HEK293 (cell line): ENCODE results near the gene DMPK.

Source experiments
- CTCF ChIA-PET: fragments of 350-600 bp; formaldehyde crosslinking; extraction: SDS; loops from one replicate; lab custom pipeline; 2021; ENCODE audit warnings: antibody characterized with exemption; lab: Yijun Ruan, JAX
- POLR2A ChIA-PET: fragments of 300-600 bp; formaldehyde crosslinking; extraction: SDS; loops from one replicate; lab custom pipeline; 2020; ENCODE audit warnings: antibody characterized with exemption, inconsistent platforms; lab: Yijun Ruan, JAX
- H3K27ac ChIP-seq: fragments of 200-500 bp; sonication (Bioruptor generic); 2 replicates; pipeline ENCODE4 v1.5.1; 2014; ENCODE audit warnings: low read depth, low read length, control low read depth, inconsistent platforms; ENCODE audit errors: extremely low read depth
- H3K36me3 ChIP-seq, 2 experiments: fragments of 200-500 bp in 1 of 2; sonication (Bioruptor generic) in 1 of 2; 1 replicate in 1 of 2; 2 replicates in 1 of 2; pipeline ENCODE4 v1.5.1; 2014 to 2017; ENCODE audit warnings: inconsistent platforms in 2 of 2, low read length in 2 of 2; ENCODE audit not compliant: control insufficient read depth in 2 of 2, insufficient read depth in 1 of 2
- H3K4me1 ChIP-seq: fragments of 200-500 bp; sonication (Bioruptor generic); 2 replicates; pipeline ENCODE4 v1.5.1; 2014; ENCODE audit warnings: mild to moderate bottlenecking, low read length, inconsistent platforms; ENCODE audit not compliant: control insufficient read depth, insufficient read depth
- H3K4me3 ChIP-seq: 2 replicates; pipeline ENCODE4 v1.5.1; 2011; ENCODE audit warnings: low read depth, mild to moderate bottlenecking, control low read depth, low read length, moderate library complexity
- H3K9me3 ChIP-seq: fragments of 200-500 bp; sonication (Bioruptor generic); 2 replicates; pipeline ENCODE4 v1.5.1; 2014; ENCODE audit warnings: low read depth, low read length, inconsistent platforms; ENCODE audit not compliant: control insufficient read depth, insufficient read depth
- GLIS2 ChIP-seq: fragments of 450-650 bp; formaldehyde crosslinking; IDR thresholded peaks from 2 replicates; pipeline ENCODE4 v1.5.1; 2016; ENCODE audit warnings: missing biosample characterization, missing genetic modification characterization
- SETDB1 ChIP-seq: IDR thresholded peaks from one replicate; pipeline ENCODE4 v1.6.1; 2017; ENCODE audit warnings: mild to moderate bottlenecking, low read length, moderate library complexity, mixed read lengths; ENCODE audit not compliant: insufficient read length
- SP2 ChIP-seq: fragments of 450-650 bp; formaldehyde crosslinking; IDR thresholded peaks from 2 replicates; pipeline ENCODE4 v1.5.1; 2016; ENCODE audit warnings: missing biosample characterization, missing genetic modification characterization
- ZBTB20 ChIP-seq: fragments of 450-650 bp; formaldehyde crosslinking; IDR thresholded peaks from 2 replicates; pipeline ENCODE4 v1.5.1; 2016; ENCODE audit warnings: missing biosample characterization, missing genetic modification characterization
- ZFHX2 ChIP-seq: fragments of 450-650 bp; formaldehyde crosslinking; conservative IDR thresholded peaks from 2 replicates; pipeline ENCODE4 v1.5.1; 2016; ENCODE audit warnings: missing biosample characterization, missing genetic modification characterization
- ZIC2 ChIP-seq: fragments of 450-650 bp; formaldehyde crosslinking; IDR thresholded peaks from 2 replicates; pipeline ENCODE4 v1.5.1; 2016; ENCODE audit warnings: missing biosample characterization, missing genetic modification characterization
- ZNF10 ChIP-seq: fragments of 450-650 bp; formaldehyde crosslinking; IDR thresholded peaks from 2 replicates; pipeline ENCODE4 v1.5.1; 2017; ENCODE audit warnings: missing biosample characterization, missing genetic modification characterization
- ZNF16 ChIP-seq: fragments of 450-650 bp; formaldehyde crosslinking; IDR thresholded peaks from 2 replicates; pipeline ENCODE4 v1.5.1; 2016; ENCODE audit warnings: low read depth, missing biosample characterization, missing genetic modification characterization
- ZNF202 ChIP-seq: fragments of 450-650 bp; formaldehyde crosslinking; IDR thresholded peaks from 2 replicates; pipeline ENCODE4 v1.5.1; 2016; ENCODE audit warnings: missing biosample characterization, missing genetic modification characterization, borderline replicate concordance
- ZNF221 ChIP-seq: fragments of 450-650 bp; formaldehyde crosslinking; IDR thresholded peaks from 2 replicates; pipeline ENCODE4 v1.5.1; 2017; ENCODE audit warnings: missing biosample characterization, missing genetic modification characterization, borderline replicate concordance
- ZNF335 ChIP-seq: fragments of 450-650 bp; formaldehyde crosslinking; conservative IDR thresholded peaks from 2 replicates; pipeline ENCODE4 v1.5.1; 2016; ENCODE audit warnings: missing biosample characterization, missing genetic modification characterization
- ZNF391 ChIP-seq: fragments of 450-650 bp; formaldehyde crosslinking; IDR thresholded peaks from 2 replicates; pipeline ENCODE4 v1.5.1; 2016; ENCODE audit warnings: low read depth, missing biosample characterization, missing genetic modification characterization, borderline replicate concordance
- ZNF670 ChIP-seq: fragments of 450-650 bp; formaldehyde crosslinking; IDR thresholded peaks from 2 replicates; pipeline ENCODE4 v1.5.1; 2016; ENCODE audit warnings: missing biosample characterization, missing genetic modification characterization, low read depth
- TF ChIP-seq, protein P1 (sequence below): fragments of 450-650 bp; formaldehyde crosslinking; IDR thresholded peaks from 2 replicates; pipeline ENCODE4 v1.5.1; 2016; ENCODE audit warnings: missing biosample characterization, missing genetic modification characterization
- TF ChIP-seq, protein P2 (sequence below): fragments of 450-650 bp; formaldehyde crosslinking; IDR thresholded peaks from 2 replicates; pipeline ENCODE4 v1.5.1; 2016; ENCODE audit warnings: missing biosample characterization, missing genetic modification characterization, borderline replicate concordance
- TF ChIP-seq, protein P3 (sequence below): fragments of 450-650 bp; formaldehyde crosslinking; IDR thresholded peaks from 2 replicates; pipeline ENCODE4 v1.5.1; 2016; ENCODE audit warnings: missing biosample characterization, missing genetic modification characterization
- TF ChIP-seq, protein P4 (sequence below): fragments of 450-650 bp; formaldehyde crosslinking; conservative IDR thresholded peaks from 2 replicates; pipeline ENCODE4 v1.5.1; 2016; ENCODE audit warnings: low read depth, missing biosample characterization, missing genetic modification characterization
- TF ChIP-seq, protein P5 (sequence below): fragments of 450-650 bp; formaldehyde crosslinking; IDR thresholded peaks from 2 replicates; pipeline ENCODE4 v1.5.1; 2016; ENCODE audit warnings: missing biosample characterization, missing genetic modification characterization

DMPK gene

DNA sequence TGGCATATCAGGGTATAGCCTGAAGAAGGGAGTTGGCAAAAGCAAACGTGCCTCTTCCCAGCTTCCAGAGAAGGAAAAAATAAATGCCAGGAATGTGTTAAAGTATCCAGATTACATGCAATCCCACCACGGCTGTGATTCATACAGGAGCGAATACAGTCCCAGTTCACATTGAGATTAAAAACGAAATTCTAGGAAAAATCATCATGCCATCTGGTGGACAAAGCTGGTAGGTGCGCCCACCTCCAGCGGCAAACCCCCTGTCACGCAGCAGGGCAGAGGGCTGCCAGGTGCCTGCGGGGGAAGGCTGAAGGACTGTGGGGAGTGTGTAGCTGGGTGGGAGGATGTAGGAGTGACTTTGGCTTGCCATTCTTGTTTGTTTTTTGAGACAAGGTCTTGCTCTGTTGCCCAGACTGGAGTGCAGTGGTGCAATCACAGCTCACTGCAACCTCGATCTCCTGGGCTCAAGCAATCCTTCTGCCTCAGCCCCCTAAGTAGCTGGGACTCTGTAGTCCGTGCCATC lies 16.8 kb upstream of the DMPK start:
- Histone ChIP-seq H3K27ac (no peak overlapping the region), H3K9me3 (no peaks in the 10 kb centered on the region), H3K4me1 (peaks cover 2% of the 10 kb centered on the region; the same call in 1 of the 2 replicates), H3K36me3 (no peaks in the 10 kb centered on the region), H3K4me3 (no peak overlapping the region)
- POLR2A ChIA-PET: interaction anchor here (0.6 to 2.0 kb wide), 6 partner anchors 14 to 107 kb away, joined by 3 to 37 read pairs (median 4); partner anchors contain the start of genes DMPK, QPCTL, SIX5 and SNRPD2
- CTCF ChIA-PET: interaction anchor here (0.6 to 8.7 kb wide), 31 partner anchors 9 to 521 kb away, joined by 3 to 80 read pairs (median 4); partner anchors contain the start of genes QPCTL, SIX5, SNRPD2 and SYMPK
- TF ChIP-seq ZNF391 (tag by site-specific recombination) (no peak), ZNF221 (tag by site-specific recombination) (no peak), ZFHX2 (tag by site-specific recombination) (peak; percentile 99), SETDB1 (no peak), ZNF670 (tag by site-specific recombination) (no peak), SP2 (0 out of 2 replicates have a peak, but pooled peaks have one; percentile 9), ZNF10 (tag by site-specific recombination) (no peak), ZIC2 (peak; percentile 85), ZNF16 (no peak), ZBTB20 (peak; percentile 74; the same call in 1 of the 2 replicates), GLIS2 (tag by site-specific recombination) (peak; percentile 80), ZNF202 (tag by site-specific recombination) (no peak), ZNF335 (tag by site-specific recombination) (peak; percentile 75)
- TF ChIP-seq, protein P1, sequence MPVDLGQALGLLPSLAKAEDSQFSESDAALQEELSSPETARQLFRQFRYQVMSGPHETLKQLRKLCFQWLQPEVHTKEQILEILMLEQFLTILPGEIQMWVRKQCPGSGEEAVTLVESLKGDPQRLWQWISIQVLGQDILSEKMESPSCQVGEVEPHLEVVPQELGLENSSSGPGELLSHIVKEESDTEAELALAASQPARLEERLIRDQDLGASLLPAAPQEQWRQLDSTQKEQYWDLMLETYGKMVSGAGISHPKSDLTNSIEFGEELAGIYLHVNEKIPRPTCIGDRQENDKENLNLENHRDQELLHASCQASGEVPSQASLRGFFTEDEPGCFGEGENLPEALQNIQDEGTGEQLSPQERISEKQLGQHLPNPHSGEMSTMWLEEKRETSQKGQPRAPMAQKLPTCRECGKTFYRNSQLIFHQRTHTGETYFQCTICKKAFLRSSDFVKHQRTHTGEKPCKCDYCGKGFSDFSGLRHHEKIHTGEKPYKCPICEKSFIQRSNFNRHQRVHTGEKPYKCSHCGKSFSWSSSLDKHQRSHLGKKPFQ (tag by site-specific recombination): 0 out of 2 replicates have a peak, but pooled peaks have one; percentile 52
- TF ChIP-seq, protein P2, sequence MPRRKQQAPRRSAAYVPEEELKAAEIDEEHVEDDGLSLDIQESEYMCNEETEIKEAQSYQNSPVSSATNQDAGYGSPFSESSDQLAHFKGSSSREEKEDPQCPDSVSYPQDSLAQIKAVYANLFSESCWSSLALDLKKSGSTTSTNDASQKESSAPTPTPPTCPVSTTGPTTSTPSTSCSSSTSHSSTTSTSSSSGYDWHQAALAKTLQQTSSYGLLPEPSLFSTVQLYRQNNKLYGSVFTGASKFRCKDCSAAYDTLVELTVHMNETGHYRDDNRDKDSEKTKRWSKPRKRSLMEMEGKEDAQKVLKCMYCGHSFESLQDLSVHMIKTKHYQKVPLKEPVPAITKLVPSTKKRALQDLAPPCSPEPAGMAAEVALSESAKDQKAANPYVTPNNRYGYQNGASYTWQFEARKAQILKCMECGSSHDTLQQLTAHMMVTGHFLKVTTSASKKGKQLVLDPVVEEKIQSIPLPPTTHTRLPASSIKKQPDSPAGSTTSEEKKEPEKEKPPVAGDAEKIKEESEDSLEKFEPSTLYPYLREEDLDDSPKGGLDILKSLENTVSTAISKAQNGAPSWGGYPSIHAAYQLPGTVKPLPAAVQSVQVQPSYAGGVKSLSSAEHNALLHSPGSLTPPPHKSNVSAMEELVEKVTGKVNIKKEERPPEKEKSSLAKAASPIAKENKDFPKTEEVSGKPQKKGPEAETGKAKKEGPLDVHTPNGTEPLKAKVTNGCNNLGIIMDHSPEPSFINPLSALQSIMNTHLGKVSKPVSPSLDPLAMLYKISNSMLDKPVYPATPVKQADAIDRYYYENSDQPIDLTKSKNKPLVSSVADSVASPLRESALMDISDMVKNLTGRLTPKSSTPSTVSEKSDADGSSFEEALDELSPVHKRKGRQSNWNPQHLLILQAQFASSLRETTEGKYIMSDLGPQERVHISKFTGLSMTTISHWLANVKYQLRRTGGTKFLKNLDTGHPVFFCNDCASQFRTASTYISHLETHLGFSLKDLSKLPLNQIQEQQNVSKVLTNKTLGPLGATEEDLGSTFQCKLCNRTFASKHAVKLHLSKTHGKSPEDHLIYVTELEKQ (tag by site-specific recombination): no peak
- TF ChIP-seq, protein P3, sequence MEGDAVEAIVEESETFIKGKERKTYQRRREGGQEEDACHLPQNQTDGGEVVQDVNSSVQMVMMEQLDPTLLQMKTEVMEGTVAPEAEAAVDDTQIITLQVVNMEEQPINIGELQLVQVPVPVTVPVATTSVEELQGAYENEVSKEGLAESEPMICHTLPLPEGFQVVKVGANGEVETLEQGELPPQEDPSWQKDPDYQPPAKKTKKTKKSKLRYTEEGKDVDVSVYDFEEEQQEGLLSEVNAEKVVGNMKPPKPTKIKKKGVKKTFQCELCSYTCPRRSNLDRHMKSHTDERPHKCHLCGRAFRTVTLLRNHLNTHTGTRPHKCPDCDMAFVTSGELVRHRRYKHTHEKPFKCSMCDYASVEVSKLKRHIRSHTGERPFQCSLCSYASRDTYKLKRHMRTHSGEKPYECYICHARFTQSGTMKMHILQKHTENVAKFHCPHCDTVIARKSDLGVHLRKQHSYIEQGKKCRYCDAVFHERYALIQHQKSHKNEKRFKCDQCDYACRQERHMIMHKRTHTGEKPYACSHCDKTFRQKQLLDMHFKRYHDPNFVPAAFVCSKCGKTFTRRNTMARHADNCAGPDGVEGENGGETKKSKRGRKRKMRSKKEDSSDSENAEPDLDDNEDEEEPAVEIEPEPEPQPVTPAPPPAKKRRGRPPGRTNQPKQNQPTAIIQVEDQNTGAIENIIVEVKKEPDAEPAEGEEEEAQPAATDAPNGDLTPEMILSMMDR (tag by site-specific recombination): peak; percentile 76
- TF ChIP-seq, protein P4, sequence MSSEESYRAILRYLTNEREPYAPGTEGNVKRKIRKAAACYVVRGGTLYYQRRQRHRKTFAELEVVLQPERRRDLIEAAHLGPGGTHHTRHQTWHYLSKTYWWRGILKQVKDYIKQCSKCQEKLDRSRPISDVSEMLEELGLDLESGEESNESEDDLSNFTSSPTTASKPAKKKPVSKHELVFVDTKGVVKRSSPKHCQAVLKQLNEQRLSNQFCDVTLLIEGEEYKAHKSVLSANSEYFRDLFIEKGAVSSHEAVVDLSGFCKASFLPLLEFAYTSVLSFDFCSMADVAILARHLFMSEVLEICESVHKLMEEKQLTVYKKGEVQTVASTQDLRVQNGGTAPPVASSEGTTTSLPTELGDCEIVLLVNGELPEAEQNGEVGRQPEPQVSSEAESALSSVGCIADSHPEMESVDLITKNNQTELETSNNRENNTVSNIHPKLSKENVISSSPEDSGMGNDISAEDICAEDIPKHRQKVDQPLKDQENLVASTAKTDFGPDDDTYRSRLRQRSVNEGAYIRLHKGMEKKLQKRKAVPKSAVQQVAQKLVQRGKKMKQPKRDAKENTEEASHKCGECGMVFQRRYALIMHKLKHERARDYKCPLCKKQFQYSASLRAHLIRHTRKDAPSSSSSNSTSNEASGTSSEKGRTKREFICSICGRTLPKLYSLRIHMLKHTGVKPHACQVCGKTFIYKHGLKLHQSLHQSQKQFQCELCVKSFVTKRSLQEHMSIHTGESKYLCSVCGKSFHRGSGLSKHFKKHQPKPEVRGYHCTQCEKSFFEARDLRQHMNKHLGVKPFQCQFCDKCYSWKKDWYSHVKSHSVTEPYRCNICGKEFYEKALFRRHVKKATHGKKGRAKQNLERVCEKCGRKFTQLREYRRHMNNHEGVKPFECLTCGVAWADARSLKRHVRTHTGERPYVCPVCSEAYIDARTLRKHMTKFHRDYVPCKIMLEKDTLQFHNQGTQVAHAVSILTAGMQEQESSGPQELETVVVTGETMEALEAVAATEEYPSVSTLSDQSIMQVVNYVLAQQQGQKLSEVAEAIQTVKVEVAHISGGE (tag by site-specific recombination): no peak
- TF ChIP-seq, protein P5, sequence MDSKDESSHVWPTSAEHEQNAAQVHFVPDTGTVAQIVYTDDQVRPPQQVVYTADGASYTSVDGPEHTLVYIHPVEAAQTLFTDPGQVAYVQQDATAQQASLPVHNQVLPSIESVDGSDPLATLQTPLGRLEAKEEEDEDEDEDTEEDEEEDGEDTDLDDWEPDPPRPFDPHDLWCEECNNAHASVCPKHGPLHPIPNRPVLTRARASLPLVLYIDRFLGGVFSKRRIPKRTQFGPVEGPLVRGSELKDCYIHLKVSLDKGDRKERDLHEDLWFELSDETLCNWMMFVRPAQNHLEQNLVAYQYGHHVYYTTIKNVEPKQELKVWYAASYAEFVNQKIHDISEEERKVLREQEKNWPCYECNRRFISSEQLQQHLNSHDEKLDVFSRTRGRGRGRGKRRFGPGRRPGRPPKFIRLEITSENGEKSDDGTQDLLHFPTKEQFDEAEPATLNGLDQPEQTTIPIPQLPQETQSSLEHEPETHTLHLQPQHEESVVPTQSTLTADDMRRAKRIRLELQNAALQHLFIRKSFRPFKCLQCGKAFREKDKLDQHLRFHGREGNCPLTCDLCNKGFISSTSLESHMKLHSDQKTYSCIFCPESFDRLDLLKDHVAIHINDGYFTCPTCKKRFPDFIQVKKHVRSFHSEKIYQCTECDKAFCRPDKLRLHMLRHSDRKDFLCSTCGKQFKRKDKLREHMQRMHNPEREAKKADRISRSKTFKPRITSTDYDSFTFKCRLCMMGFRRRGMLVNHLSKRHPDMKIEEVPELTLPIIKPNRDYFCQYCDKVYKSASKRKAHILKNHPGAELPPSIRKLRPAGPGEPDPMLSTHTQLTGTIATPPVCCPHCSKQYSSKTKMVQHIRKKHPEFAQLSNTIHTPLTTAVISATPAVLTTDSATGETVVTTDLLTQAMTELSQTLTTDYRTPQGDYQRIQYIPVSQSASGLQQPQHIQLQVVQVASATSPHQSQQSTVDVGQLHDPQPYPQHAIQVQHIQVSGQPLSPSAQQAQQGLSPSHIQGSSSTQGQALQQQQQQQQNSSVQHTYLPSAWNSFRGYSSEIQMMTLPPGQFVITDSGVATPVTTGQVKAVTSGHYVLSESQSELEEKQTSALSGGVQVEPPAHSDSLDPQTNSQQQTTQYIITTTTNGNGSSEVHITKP (tag by site-specific recombination): peak; percentile 75
